Mesendoderm (in vitro differentiated cells): ENCODE data around the gene CECR2.
A peak's percentile ranks its signal among the peaks of the same experiment; 100 is the strongest.
"Not testable (repeated sequence)": the region's sequence is repeated elsewhere in the genome, so short reads cannot be mapped to it uniquely, and the experiment has no call there.

Source experiments
- DNase-seq: peaks from one replicate; pipeline ENCODE4 v3.0.0; 2013
- H2AK5ac ChIP-seq: 2 replicates; pipeline ENCODE4 v1.6.1; 2013; ENCODE audit warnings: low read length, inconsistent platforms
- H2BK120ac ChIP-seq: 2 replicates; pipeline ENCODE4 v1.6.1; 2013; ENCODE audit warnings: low read depth, mild to moderate bottlenecking, low read length, moderate library complexity, mixed read lengths
- H2BK15ac ChIP-seq: replicated peaks from 2 replicates; pipeline ENCODE4 v1.6.1; 2013; ENCODE audit warnings: low read depth, mild to moderate bottlenecking, moderate library complexity
- H2BK5ac ChIP-seq: 2 replicates; pipeline ENCODE4 v1.6.1; 2013; ENCODE audit warnings: low read length, inconsistent platforms
- H3K18ac ChIP-seq: 2 replicates; pipeline ENCODE4 v1.6.1; 2013; ENCODE audit warnings: mild to moderate bottlenecking, low read length, mixed read lengths
- H3K23ac ChIP-seq: one replicate; pipeline ENCODE4 v1.6.1; 2013; ENCODE audit warnings: low read length
- H3K27ac ChIP-seq: 2 replicates; pipeline ENCODE4 v1.5.1; 2013; ENCODE audit warnings: low read depth, mild to moderate bottlenecking, inconsistent platforms, low read length, moderate library complexity
- H3K27me3 ChIP-seq: 2 replicates; pipeline ENCODE4 v1.6.1; 2013; ENCODE audit warnings: low read length, control low read depth, mild to moderate bottlenecking, inconsistent platforms; ENCODE audit not compliant: insufficient read depth, poor library complexity
- H3K36me3 ChIP-seq: 2 replicates; pipeline ENCODE4 v1.6.1; 2013; ENCODE audit warnings: low read length, inconsistent platforms; ENCODE audit not compliant: control insufficient read depth, insufficient read depth
- H3K4ac ChIP-seq: one replicate; pipeline ENCODE4 v1.6.1; 2013; ENCODE audit warnings: low read depth, mild to moderate bottlenecking, low read length, moderate library complexity
- H3K4me1 ChIP-seq: 2 replicates; pipeline ENCODE4 v1.6.1; 2013; ENCODE audit warnings: low read depth, low read length, inconsistent platforms; ENCODE audit not compliant: control insufficient read depth
- H3K4me2 ChIP-seq: 2 replicates; pipeline ENCODE4 v1.6.1; 2013; ENCODE audit warnings: low read length
- H3K4me3 ChIP-seq: 2 replicates; pipeline ENCODE4 v1.5.1; 2013; ENCODE audit warnings: mild to moderate bottlenecking, low read length
- H3K56ac ChIP-seq: one replicate; pipeline ENCODE4 v1.6.1; 2013; ENCODE audit warnings: low read length
- H3K79me1 ChIP-seq: 2 replicates; pipeline ENCODE4 v1.6.1; 2013; ENCODE audit warnings: low read length, inconsistent platforms
- H3K79me2 ChIP-seq: 2 replicates; pipeline ENCODE4 v1.6.1; 2013; ENCODE audit warnings: mild to moderate bottlenecking, low read length; ENCODE audit not compliant: control insufficient read depth, insufficient read depth
- H3K9ac ChIP-seq: 2 replicates; pipeline ENCODE4 v1.6.1; 2013; ENCODE audit warnings: low read length, inconsistent platforms
- H4K5ac ChIP-seq: one replicate; pipeline ENCODE4 v1.6.1; 2013; ENCODE audit warnings: low read length
- H4K8ac ChIP-seq: one replicate; pipeline ENCODE4 v1.6.1; 2013; ENCODE audit warnings: low read depth, mild to moderate bottlenecking, control low read depth, low read length, moderate library complexity
- WGBS: extraction: QIAGEN DNeasy Blood & Tissue Kit; methylation state at CpG from one replicate; pipeline ENCODE4 v1.1.7; 2013; ENCODE audit warnings: low lambda C conversion rate, missing lambda C conversion rate; ENCODE audit not compliant: insufficient coverage; ENCODE audit errors: extremely low coverage; 5-methylcytosine and 5-hydroxymethylcytosine counted together

The CECR2 gene

DNA sequence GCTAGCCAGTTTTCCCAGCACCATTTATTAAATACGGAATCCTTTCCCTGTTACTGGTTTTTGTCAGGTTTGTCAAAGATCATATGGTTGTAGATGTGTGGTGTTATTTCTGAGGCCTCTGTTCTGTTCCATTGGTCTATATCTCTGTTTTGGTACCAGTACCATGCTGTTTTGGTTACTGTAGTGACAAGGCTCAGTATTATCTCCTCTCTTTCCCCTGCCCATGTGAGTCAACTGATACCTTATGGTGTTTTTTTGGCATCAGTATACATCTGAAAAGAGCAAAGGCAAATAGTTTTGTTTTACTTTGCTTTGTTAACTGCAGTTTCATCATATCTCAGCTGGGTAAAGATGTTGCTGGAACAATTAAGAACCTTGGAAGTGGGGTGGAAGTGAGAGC, 152.7 kb downstream of the CECR2 start:
- not testable (repeated sequence) for H2BK5ac ChIP-seq, H3K4me2 ChIP-seq, H2BK120ac ChIP-seq, H3K18ac ChIP-seq, H3K4ac ChIP-seq, H3K27ac ChIP-seq, H4K5ac ChIP-seq, H3K79me1 ChIP-seq, H3K36me3 ChIP-seq, H3K9ac ChIP-seq, H3K4me3 ChIP-seq, H3K79me2 ChIP-seq, H3K27me3 ChIP-seq, H3K23ac ChIP-seq, DNase-seq, H3K4me1 ChIP-seq, H4K8ac ChIP-seq, H2AK5ac ChIP-seq, H2BK15ac ChIP-seq, H3K56ac ChIP-seq
- no CpG with 5 or more reads among the region's 1 CpG for WGBS

DNA sequence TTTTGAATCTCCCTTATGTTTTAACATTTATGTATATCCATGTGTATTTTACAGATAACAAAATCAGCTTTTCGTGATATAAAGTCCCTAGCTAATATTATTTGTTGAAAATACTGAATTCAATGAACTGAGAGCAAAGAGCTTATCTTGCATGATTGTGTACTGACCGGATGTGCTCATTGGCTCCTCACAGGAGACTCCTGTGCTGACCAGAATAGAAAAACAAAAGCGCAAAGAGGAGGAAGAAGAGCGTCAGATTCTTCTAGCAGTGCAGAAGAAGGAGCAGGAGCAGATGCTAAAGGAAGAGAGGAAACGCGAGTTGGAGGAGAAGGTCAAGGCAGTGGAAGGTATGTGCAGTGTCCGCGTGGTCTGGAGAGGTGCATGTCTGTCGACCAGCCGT, 154.7 kb downstream of the CECR2 start:
- no peak overlapping the region for H2BK120ac ChIP-seq
- no CpG with 5 or more reads among the region's 10 CpGs for WGBS
- DNase-seq, result no peak
- no peak overlapping the region for H2AK5ac ChIP-seq
- H3K18ac ChIP-seq, result no peak overlapping the region
- no peak overlapping the region for H3K4ac ChIP-seq
- H3K4me2 ChIP-seq, result no peak overlapping the region
- H2BK5ac ChIP-seq, result no peak overlapping the region
- no peak overlapping the region for H3K27ac ChIP-seq
- H3K27me3 ChIP-seq, result no peaks in the 10 kb centered on the region
- no peak overlapping the region for H3K56ac ChIP-seq
- H3K36me3 ChIP-seq, result peaks cover 2% of the 10 kb centered on the region
- no peak overlapping the region for H4K5ac ChIP-seq
- H4K8ac ChIP-seq, result no peak overlapping the region
- no peak overlapping the region for H2BK15ac ChIP-seq
- H3K9ac ChIP-seq, result no peak overlapping the region
- no peaks in the 10 kb centered on the region for H3K79me2 ChIP-seq
- peaks cover 2% of the 10 kb centered on the region for H3K79me1 ChIP-seq
- no peaks in the 10 kb centered on the region for H3K4me1 ChIP-seq
- H3K4me3 ChIP-seq, result no peak overlapping the region
- no peak overlapping the region for H3K23ac ChIP-seq

DNA sequence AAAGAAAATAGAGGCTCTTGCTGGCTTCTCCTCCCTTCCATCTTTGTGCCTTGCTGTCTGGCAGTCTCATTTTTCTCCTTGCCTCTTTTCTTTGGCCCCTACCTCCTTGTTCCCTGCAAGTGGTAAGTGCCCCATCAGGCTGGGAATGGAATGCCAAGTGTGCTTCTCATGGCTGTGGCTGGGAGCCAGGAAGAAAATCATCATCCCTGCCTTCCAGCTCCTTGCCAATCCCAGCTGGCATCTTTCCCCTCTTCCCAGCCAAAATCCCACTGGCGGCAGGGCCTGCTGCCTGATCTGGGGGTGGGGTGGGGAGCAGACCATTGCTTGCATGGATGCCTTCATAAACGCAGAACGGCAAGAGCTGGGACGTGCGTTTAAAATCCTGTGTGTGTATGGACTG, 167.0 kb downstream of the CECR2 start:
- Histone ChIP-seq H3K79me1 (no peaks in the 10 kb centered on the region), H4K8ac (no peak overlapping the region), H3K4me2 (no peak overlapping the region), H3K27ac (no peak overlapping the region), H3K36me3 (no peaks in the 10 kb centered on the region), H3K4me1 (no peaks in the 10 kb centered on the region), H3K79me2 (no peaks in the 10 kb centered on the region), H3K4me3 (no peak overlapping the region), H2AK5ac (no peak overlapping the region), H3K18ac (no peak overlapping the region), H4K5ac (no peak overlapping the region), H2BK15ac (no peak overlapping the region), H2BK120ac (no peak overlapping the region), H3K23ac (peak overlapping the region; percentile 60), H3K27me3 (no peaks in the 10 kb centered on the region), H3K4ac (no peak overlapping the region), H3K56ac (no peak overlapping the region), H2BK5ac (no peak overlapping the region), H3K9ac (no peak overlapping the region)
- WGBS, result no CpG with 5 or more reads among the region's 5 CpGs
- DNase-seq, result no peak

DNA sequence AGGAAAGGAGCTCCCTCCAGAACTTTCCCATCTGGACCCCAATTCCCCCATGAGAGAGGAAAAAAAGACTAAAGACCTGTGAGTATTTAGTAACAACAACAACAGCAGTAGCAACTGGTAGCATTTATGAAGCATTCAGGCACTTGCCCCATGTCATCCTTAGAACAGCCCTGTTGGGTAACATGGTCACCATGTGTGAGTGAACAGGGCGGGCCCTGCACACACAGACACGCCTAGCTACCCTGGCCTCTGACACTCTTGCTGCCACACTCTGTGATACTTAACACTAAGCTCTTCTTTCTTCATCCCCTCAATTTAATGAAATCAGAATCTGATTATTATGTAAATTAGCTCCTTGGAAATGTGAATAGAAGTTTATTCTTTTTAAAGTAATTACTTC, 167.9 kb downstream of the CECR2 start:
- Histone ChIP-seq H3K4me3 (no peak overlapping the region), H2BK120ac (no peak overlapping the region), H3K9ac (no peak overlapping the region), H3K4me1 (no peaks in the 10 kb centered on the region), H3K27ac (no peak overlapping the region), H2AK5ac (no peak overlapping the region), H2BK5ac (no peak overlapping the region), H3K4me2 (no peak overlapping the region), H3K4ac (no peak overlapping the region), H3K79me2 (no peaks in the 10 kb centered on the region), H4K5ac (no peak overlapping the region), H3K79me1 (no peaks in the 10 kb centered on the region), H4K8ac (no peak overlapping the region), H2BK15ac (no peak overlapping the region), H3K18ac (no peak overlapping the region), H3K27me3 (no peaks in the 10 kb centered on the region), H3K56ac (no peak overlapping the region), H3K36me3 (peaks cover 7% of the 10 kb centered on the region), H3K23ac (no peak overlapping the region)
- no CpG with 5 or more reads among the region's 2 CpGs for WGBS
- no peak for DNase-seq

DNA sequence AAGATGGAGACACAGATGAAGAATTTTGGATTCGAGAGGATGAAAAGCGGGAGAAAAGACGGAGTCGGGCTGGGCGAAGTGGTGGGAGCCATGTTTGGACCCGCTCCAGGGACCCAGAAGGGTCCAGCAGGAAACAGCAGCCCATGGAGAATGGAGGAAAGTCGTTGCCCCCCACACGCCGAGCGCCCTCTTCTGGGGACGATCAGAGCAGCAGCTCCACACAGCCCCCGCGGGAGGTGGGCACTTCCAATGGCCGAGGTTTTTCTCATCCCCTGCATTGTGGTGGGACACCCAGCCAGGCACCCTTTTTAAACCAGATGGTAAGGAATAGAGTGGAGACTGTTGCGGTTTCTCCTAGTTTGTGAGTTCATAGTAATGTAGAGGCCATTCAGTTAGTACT, 171.2 kb downstream of the CECR2 start:
- Histone ChIP-seq H2BK120ac (no peak overlapping the region), H4K8ac (no peak overlapping the region), H4K5ac (no peak overlapping the region), H3K23ac (no peak overlapping the region), H3K27ac (no peak overlapping the region), H2BK5ac (no peak overlapping the region), H3K18ac (no peak overlapping the region), H3K4ac (no peak overlapping the region), H3K36me3 (peaks cover 12% of the 10 kb centered on the region), H2AK5ac (no peak overlapping the region), H3K4me1 (no peaks in the 10 kb centered on the region), H3K79me1 (no peaks in the 10 kb centered on the region), H3K9ac (no peak overlapping the region), H2BK15ac (no peak overlapping the region), H3K56ac (no peak overlapping the region), H3K79me2 (no peaks in the 10 kb centered on the region), H3K4me2 (no peak overlapping the region), H3K4me3 (no peak overlapping the region), H3K27me3 (no peaks in the 10 kb centered on the region)
- peak; percentile 26 for DNase-seq
- 100% methylated on average over 4 of the region's 15 CpGs for WGBS

DNA sequence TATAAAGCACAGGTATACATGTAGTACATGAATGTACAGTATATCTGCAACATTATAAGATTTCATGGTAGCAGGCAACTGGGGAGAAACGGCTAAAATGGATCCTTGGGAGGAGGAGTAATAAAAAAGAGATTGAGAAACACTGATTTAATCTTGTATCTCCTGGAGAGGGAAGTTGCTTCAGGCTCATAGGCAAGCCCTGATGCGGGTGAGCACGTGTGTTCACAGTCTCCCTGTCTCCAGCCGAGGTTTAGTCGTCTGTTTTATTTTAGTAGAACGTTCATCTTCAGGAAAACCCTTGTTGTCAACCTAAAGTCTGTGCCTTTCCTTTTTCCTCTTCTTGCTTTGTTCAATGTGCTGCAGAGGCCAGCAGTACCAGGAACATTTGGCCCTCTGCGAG, 172.2 kb downstream of the CECR2 start:
- H2BK15ac ChIP-seq, result no peak overlapping the region
- H3K27ac ChIP-seq, result no peak overlapping the region
- peaks cover 12% of the 10 kb centered on the region for H3K36me3 ChIP-seq
- no peaks in the 10 kb centered on the region for H3K79me1 ChIP-seq
- no peak overlapping the region for H3K4ac ChIP-seq
- H3K4me1 ChIP-seq, result no peaks in the 10 kb centered on the region
- no peak overlapping the region for H3K4me3 ChIP-seq
- no peaks in the 10 kb centered on the region for H3K79me2 ChIP-seq
- H3K27me3 ChIP-seq, result no peaks in the 10 kb centered on the region
- H3K56ac ChIP-seq, result no peak overlapping the region
- H3K4me2 ChIP-seq, result no peak overlapping the region
- H4K5ac ChIP-seq, result no peak overlapping the region
- H3K23ac ChIP-seq, result no peak overlapping the region
- DNase-seq, result no peak
- H2AK5ac ChIP-seq, result no peak overlapping the region
- no peak overlapping the region for H3K18ac ChIP-seq
- no peak overlapping the region for H2BK120ac ChIP-seq
- H3K9ac ChIP-seq, result no peak overlapping the region
- no peak overlapping the region for H2BK5ac ChIP-seq
- no CpG with 5 or more reads among the region's 7 CpGs for WGBS
- no peak overlapping the region for H4K8ac ChIP-seq
